Dedifferentiated amniotic fluid mesenchymal stem cell (primary cell): ENCODE data around the gene SMG6.

Experiments
- DNase-seq: peaks from one replicate; pipeline ENCODE4 v3.0.0-alpha.2; 2016; ENCODE audit errors: extremely low spot score

SMG6 gene

DNA sequence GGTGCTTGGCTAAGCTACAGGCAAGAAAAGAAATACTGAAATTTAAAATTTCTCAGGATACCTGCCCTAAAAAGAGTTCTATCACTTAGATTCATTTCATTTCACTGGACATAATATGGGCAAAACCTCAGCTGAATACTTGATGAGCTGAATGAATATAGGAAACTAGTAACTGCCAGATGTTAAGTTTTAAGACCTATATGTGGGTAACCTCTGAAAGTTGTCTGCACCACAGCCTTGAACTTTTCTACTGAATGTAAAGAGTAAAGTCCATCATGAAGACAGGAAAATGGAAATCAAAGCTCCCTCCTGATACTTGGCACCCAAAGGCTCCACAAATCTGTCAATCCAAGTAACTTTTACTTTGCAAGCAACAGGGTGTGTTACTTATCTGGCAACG, 197.9 kb downstream of the SMG6 start:
- DNase-seq, result no peak

DNA sequence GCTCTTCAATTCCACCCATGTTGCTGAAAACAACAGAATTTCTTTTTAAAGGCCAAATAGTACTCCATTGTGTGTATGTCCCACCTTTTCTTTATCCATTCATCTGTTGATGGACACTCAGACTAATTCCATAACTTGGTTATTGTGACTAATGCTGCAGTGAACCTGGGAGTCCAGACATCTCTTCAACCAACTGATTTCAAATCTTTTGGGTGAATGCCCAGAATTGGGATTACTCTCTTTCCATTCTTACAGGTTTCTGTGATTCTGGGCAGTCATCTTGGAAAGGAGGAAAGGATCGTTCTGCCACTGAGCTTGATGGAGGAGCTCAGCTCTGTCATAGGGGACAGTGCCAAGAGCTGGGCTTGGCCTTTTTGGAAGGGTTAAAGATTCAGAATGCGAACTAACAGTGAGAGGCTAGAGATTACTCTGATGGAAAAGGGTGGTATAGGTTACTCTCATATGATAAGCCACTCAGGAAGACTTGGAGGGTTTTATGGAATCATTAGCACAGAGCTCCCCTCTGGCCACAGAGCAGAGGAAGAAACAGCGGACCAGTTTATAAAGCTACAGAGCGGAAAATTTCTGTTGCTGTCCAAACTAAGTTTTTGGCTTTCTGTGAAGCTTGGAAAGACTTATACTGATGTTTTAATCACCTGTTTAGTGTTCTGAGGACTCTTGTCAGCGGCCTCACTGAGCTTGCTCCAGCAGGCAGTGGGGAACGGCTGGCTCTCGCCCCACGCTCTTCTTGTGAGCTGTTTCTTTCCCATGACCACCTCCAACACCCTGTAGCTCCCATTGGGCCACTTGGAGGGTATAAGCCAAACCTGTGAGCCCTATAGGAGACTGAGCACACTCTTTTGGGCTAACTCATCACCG, 200.4 kb downstream of the SMG6 start:
- DNase-seq, result peak; percentile 28

- no peak for DNase-seq
Observed at GRCh38 chr17:2101448-2102257, 201.9 kb downstream of the SMG6 start.

- DNase-seq, result no peak
Observed at GRCh38 chr17:2095536-2095910, 208.1 kb downstream of the SMG6 start.

DNA sequence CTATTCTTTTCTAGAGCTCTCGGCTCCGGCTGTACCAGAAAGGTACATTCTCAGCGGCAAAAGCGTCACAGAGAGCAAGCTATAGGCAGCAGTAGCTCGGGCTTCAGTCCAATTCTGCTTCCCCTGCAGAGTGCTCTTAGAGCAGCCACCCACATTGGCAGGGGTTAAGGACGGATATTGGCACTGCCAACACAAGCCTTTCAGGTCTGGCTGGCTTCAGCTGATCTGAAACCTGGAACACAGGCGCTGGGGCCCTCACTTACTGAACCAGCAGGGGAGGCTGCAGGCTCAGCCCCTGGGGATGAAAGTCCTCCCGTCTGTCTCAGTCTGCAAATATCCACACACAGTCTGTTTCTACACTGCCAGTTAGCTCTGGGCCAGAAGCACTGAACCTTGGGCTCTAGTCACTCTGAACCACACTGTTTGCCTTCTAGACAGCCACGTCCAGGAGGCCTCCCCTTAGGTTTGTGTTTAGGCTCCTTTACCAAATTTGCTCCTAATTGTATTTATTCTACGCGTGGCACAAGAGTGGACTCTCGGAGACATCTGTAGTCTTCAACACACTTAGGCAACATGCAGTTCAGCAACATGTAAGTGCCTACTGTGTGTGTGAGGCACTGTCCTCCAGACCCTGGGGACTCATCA, 208.6 kb downstream of the SMG6 start:
- DNase-seq, result no peak

DNA sequence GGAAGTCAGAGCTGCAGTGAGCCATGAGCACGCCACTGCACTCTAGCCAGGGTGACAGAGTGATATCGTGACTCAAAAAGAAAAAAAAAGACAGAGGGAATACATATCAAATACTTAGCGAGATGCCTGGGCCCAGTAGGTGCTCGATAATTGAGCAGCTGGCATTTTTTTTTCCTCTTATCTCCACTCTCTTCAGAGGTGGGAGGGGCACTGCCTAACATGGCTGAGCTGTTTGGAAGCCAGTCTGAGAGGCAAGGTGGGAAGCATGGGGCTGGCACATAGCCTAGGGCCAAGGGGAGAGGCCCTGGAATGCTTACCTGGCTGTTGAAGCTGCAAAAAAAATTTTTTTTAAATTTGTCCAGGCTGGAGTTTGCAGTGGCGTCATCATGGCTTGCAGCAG, 210.2 kb downstream of the SMG6 start:
- DNase-seq, result no peak

DNA sequence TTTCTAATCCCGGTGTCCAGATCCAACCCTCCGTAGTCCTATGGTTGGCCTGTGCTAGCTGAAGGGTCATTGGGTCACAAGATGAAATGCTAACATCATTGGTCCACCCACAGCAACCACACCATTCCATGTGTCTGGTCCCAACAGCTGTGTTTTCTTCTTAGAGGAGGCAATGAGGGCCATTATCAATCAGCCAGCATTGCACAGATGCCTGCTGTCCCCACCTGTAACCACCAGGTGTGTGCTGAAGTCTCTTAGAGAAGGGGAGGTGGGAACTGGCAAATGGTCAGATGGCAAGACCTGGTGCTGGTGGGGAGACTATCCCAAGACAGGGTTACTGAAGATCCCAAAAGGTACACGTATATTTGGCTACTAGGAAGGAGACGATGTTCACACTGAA, 211.3 kb downstream of the SMG6 start:
- no peak for DNase-seq

GRCh38 chr17:2090804-2091534, 212.6 kb downstream of the SMG6 start:
- peak; percentile 83 for DNase-seq

GRCh38 chr17:2090210-2090641, 213.4 kb downstream of the SMG6 start:
- no peak for DNase-seq

- peak; percentile 61 for DNase-seq
Observed at GRCh38 chr17:2089021-2089422, 214.6 kb downstream of the SMG6 start.

DNA sequence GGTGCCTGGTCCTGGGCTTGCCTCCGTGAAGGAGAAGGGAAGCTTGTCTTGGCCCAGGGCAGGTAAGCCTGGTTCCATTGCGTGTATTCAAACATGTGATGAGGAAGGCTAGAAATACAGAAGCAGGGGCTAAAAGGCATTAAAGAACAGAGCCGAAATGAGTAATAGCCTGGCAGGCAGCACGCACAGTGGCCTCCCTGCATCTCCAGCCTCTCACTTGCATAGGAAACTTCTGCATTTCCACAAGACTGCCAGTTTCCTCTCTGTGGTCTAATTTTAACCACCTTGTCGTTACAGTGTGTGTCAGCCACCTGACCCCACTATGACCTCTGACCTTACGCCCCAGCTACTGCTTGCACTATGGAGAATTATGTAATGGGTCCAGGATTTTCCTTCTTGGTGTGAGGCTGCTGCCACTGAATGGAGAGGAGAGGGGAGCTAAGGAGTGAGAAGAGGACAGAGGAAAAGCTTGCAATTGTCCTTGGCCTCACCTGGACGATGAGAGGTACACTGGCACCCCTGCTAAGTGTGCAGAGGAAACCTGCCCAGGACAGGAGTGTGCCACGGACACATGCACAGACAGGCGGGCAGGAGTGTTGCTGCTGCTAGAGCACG, 215.9 kb downstream of the SMG6 start:
- no peak for DNase-seq

GRCh38 chr17:2086306-2086705, 217.3 kb downstream of the SMG6 start:
- DNase-seq, result no peak

DNA sequence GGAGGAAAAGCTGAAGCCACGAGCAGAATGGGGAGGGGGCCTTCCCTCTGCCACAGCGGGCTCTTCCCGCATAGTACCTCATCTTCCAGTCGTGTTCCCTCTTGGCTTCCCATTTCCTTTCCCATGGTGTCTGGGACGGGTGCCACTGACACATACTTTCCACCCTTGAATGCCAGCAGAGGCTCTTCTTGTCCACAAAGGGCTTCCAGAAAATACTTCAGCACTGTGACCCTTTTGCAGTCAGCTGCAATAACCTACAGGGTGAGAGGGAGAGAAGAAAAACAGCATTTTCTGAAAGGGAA, 218.0 kb downstream of the SMG6 start:
- no peak for DNase-seq

- DNase-seq, result peak; percentile 58
Observed at GRCh38 chr17:2084766-2085647, 218.6 kb downstream of the SMG6 start.

DNA sequence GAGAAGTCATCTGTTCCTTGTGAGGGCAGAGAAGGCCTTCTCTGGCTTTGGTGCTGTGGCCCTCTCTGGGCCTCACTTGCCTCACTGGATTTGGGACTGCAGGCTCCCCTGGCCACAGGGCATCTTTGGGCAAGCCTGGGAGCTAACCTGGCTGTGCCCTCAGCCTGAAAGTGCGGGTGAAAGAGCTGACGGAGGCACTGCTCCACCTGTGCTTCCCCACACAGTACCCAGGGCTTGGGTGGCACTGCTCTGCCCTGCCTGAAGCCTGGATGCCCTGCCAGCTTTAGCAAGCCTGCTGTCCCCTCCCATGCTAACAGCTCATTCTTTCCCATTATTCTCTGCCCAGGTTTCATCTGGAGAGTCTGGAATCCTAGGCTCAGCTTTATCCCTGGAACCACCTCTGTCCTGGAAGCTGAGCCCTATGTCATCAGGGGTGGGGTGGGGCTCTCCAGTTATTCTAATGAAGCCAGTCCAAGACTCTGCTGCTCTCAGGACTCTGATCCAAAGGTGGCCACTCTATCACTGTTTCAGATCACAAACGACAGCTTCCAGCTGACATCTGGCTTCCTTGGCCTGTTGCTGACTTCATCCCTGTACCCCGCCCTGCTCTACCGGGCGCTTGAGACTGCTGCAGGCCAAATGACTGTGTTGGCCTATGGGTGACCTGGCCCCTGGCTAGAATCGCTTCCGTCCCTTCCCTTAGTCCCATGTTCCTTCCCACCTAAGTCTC, 219.4 kb downstream of the SMG6 start:
- DNase-seq, result peak; percentile 30

- DNase-seq, result no peak
Observed at GRCh38 chr17:2083613-2084035, 220.0 kb downstream of the SMG6 start.

DNA sequence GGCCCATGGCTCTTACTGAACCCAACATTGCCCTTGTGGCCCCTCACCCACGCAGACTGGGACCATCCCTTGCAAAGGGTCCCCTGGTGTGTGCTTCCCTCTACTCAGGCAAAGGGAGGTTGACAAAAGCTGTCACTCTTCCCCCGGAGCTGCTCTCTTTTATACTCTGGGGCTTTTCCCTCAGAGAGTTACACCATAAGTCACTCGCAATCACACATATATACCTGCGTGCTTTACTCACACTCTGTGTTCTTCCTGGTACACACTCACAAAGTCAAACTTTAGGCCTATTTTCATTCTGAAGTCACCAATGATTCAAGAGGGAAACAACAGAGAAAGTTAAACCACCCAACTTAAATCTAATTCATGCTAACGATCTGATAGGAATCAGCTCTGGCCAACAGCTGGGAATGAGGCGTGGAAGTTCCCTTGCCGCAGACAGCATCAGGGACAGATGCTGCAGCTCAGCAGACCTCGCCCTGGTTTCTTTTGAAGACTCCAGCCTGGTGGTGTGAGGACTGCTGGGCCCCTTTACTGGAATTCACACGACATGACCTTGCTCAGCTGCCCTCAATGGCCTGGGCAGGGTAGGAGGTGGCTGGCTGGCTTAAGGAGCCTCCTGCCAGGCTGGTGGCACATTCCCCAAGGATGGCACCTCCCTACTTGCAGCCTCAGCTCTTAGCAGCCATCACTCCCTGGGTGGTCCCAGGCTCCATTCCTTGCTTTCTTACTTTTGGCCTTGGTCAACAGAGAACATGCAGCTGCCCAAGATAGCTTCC, 221.4 kb downstream of the SMG6 start:
- DNase-seq, result no peak

- DNase-seq, result no peak
Observed at GRCh38 chr17:2081564-2081963, 222.0 kb downstream of the SMG6 start.

DNA sequence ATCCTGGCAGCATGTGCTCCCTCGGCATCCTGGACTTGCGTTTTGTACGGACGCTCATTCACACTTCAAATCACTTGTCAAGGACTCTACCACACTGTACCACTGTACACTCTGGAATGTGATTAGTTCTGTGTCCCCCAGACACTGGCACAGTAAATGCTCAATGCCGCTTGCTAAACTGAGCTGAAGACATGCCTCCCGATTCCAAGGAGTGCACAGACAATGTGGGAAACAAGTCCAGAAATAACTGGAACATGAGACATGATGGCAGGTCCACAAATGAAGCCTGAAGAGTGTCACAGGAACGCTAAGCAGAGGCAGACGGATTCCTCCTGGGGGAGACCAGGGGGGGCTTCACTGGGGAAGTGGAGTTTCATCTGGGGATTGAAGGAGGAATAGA, 226.5 kb downstream of the SMG6 start:
- DNase-seq, result no peak
